Left renal pelvis (tissue), 4 donors: ENCODE data around the gene TLX1. TPM values are rescaled to one million over a fixed set of nuclear protein-coding genes. Genes with fewer than 3 reads are reported as not detected.

ENCODE experiments used
- polyA plus RNA-seq, 4 donors: library from polyadenylated mRNA; unstranded; fragments of 120-200 nt; gene quantifications; one replicate each; pipeline ENCODE4 v1.2.1, GENCODE V29; 2013; ENCODE audit not compliant: insufficient read length in 4 of 4

Gene TLX1
- polyA plus RNA-seq, 4 donors = 0.10 to 0.24 TPM; not detected in 2

Other genes with a start within 250 kb of the TLX1 start
- 10 to 100 TPM; 31.4 to 47.1 (median 34.5) TPM for gene SLF2, start 218.3 kb upstream of the TLX1 start, polyA plus RNA-seq
- gene SEMA4G, start 161.8 kb upstream of the TLX1 start, polyA plus RNA-seq = 10 to 100 TPM; 14.8 to 53.8 (median 45.3) TPM
- gene MRPL43, start 143.8 kb upstream of the TLX1 start, polyA plus RNA-seq = 100 to 1,000 TPM in 1 of 4 donors, 10 to 100 TPM in 3; 71.4 to 116 (median 92.1) TPM
- 10 to 100 TPM in 3 of 4 donors, 1 to 10 TPM in 1; 9.6 to 15.9 (median 15.4) TPM for gene TWNK, start 143.8 kb upstream of the TLX1 start, polyA plus RNA-seq
- 10 to 100 TPM; 47.0 to 75.9 (median 48.5) TPM for gene LZTS2, start 131.5 kb upstream of the TLX1 start, polyA plus RNA-seq
- gene PDZD7, start 100.2 kb upstream of the TLX1 start, polyA plus RNA-seq = 1 to 10 TPM; 1.3 to 2.9 (median 2.2) TPM
- gene SFXN3, start 100.1 kb upstream of the TLX1 start, polyA plus RNA-seq = 10 to 100 TPM; 16.7 to 30.3 (median 22.1) TPM
- gene KAZALD1, start 69.3 kb upstream of the TLX1 start, polyA plus RNA-seq = 10 to 100 TPM in 3 of 4 donors, 1 to 10 TPM in 1; 9.6 to 44.4 (median 12.9) TPM
- not detected for gene LBX1, start 98.2 kb downstream of the TLX1 start, polyA plus RNA-seq
- gene BTRC, start 222.9 kb downstream of the TLX1 start, polyA plus RNA-seq = 10 to 100 TPM; 24.9 to 29.0 (median 26.6) TPM